GM23338 (cell line): ENCODE measurements around the gene IGFL3. TPM values are rescaled to one million over a fixed set of nuclear protein-coding genes. Genes with fewer than 3 reads are reported as not detected.

Experiments
- ATAC-seq: fragments of 200-7000 bp; cut with Tn5 transposase; 3 replicates; pipeline ENCODE4 v1.9.1; 2020
- DNase-seq: peaks from one replicate; pipeline ENCODE4 v3.0.0-alpha.2; 2015; ENCODE audit warnings: low spot score
- H2AFZ ChIP-seq: fragments of 200-600 bp; sonication (generic); 2 replicates; pipeline ENCODE4 v1.8.0; 2016; ENCODE audit warnings: antibody characterized with exemption, mild to moderate bottlenecking, moderate library complexity
- H3F3A ChIP-seq: fragments of 200-600 bp; sonication (generic); replicated peaks from 2 replicates; pipeline ENCODE4 v1.8.0; 2017; ENCODE audit warnings: antibody characterized with exemption, mixed run types, low read depth
- H3K27ac ChIP-seq: fragments of 200-600 bp; sonication (generic); 2 replicates; pipeline ENCODE4 v1.6.1; 2016; ENCODE audit warnings: low read depth
- H3K27me3 ChIP-seq: fragments of 200-600 bp; sonication (generic); 2 replicates; pipeline ENCODE4 v1.8.0; 2016; ENCODE audit warnings: mild to moderate bottlenecking, mixed run types, moderate library complexity; ENCODE audit not compliant: insufficient read depth
- H3K36me3 ChIP-seq: fragments of 200-600 bp; sonication (generic); 2 replicates; pipeline ENCODE4 v1.8.0; 2016; ENCODE audit warnings: mild to moderate bottlenecking; ENCODE audit not compliant: insufficient read depth
- H3K4me1 ChIP-seq: fragments of 200-600 bp; sonication (generic); 2 replicates; pipeline ENCODE4 v1.8.0; 2016; ENCODE audit warnings: mild to moderate bottlenecking, moderate library complexity; ENCODE audit not compliant: insufficient read depth
- H3K4me2 ChIP-seq: fragments of 200-600 bp; sonication (generic); 2 replicates; pipeline ENCODE4 v1.7.1; 2017; ENCODE audit warnings: mixed run types
- H3K4me3 ChIP-seq: fragments of 200-600 bp; sonication (generic); 2 replicates; pipeline ENCODE4 v1.6.1; 2016; ENCODE audit warnings: mixed run types
- H3K79me2 ChIP-seq: fragments of 200-600 bp; sonication (generic); replicated peaks from 2 replicates; pipeline ENCODE4 v1.8.0; 2017; ENCODE audit warnings: mild to moderate bottlenecking; ENCODE audit not compliant: insufficient read depth
- H3K9me2 ChIP-seq: fragments of 200-600 bp; sonication (generic); 2 replicates; pipeline ENCODE4 v1.8.0; 2017; ENCODE audit not compliant: insufficient read depth
- H4K20me1 ChIP-seq: fragments of 200-600 bp; sonication (generic); replicated peaks from 2 replicates; pipeline ENCODE4 v1.8.0; 2017; ENCODE audit warnings: mild to moderate bottlenecking; ENCODE audit not compliant: insufficient read depth
- H3K27ac Mint-ChIP-seq: 2 replicates; pipeline ENCODE4 v1.8.0; 2020; ENCODE audit warnings: inconsistent platforms, mild to moderate bottlenecking, moderate library complexity, mixed read lengths
- H3K27me3 Mint-ChIP-seq: 3 replicates; pipeline ENCODE4 v1.8.0; 2022; ENCODE audit warnings: low read depth, mild to moderate bottlenecking, moderate library complexity, mixed read lengths, inconsistent platforms; ENCODE audit not compliant: insufficient read depth, poor library complexity
- H3K36me3 Mint-ChIP-seq: 3 replicates; pipeline ENCODE4 v1.8.0; 2021; ENCODE audit warnings: low read depth, mild to moderate bottlenecking, inconsistent platforms, moderate library complexity, mixed read lengths
- H3K4me1 Mint-ChIP-seq: 3 replicates; pipeline ENCODE4 v1.8.0; 2020; ENCODE audit warnings: mild to moderate bottlenecking, inconsistent platforms, mixed read lengths
- H3K4me3 Mint-ChIP-seq: 3 replicates; pipeline ENCODE4 v1.8.0; 2021; ENCODE audit warnings: moderate library complexity, mild to moderate bottlenecking, inconsistent platforms, mixed read lengths
- H3K9me3 Mint-ChIP-seq: 3 replicates; pipeline ENCODE4 v1.8.0; 2020; ENCODE audit warnings: moderate library complexity, mild to moderate bottlenecking, inconsistent platforms, mixed read lengths
- CREB1 ChIP-seq: fragments of 250-450 bp; sonication (Bioruptor Pico); IDR thresholded peaks from 2 replicates; pipeline ENCODE4 v1.5.0; 2020; ENCODE audit warnings: low read depth, mild to moderate bottlenecking, moderate library complexity
- CTCF ChIP-seq, 2 experiments: fragments of 200-600 bp in 1 of 2; sonication (generic) in 1 of 2; conservative IDR thresholded peaks; 2 replicates each; pipeline versions ENCODE4 v1.5.1 to v1.6.1; 2016 to 2017; ENCODE audit warnings: antibody characterized with exemption in 2 of 2, low read depth in 2 of 2, mild to moderate bottlenecking in 2 of 2, moderate library complexity in 1 of 2
- EZH2 ChIP-seq: fragments of 200-600 bp; sonication (generic); IDR thresholded peaks from one replicate; pipeline ENCODE4 v1.8.0; 2017; ENCODE audit warnings: antibody characterized with exemption, mild to moderate bottlenecking, low read depth; ENCODE audit not compliant: unreplicated experiment
- EZH2phosphoT487 ChIP-seq: fragments of 200-600 bp; sonication (generic); IDR thresholded peaks from one replicate; pipeline ENCODE4 v1.8.1; 2018; ENCODE audit warnings: antibody characterized with exemption; ENCODE audit not compliant: unreplicated experiment
- JUNB ChIP-seq: IDR thresholded peaks from one replicate; pipeline ENCODE4 v1.6.1; 2016; ENCODE audit warnings: antibody characterized with exemption; ENCODE audit not compliant: unreplicated experiment
- NANOG ChIP-seq: IDR thresholded peaks from 2 replicates; pipeline ENCODE4 v1.6.1; 2016; ENCODE audit warnings: antibody characterized with exemption, borderline replicate concordance
- POLR2AphosphoS5 ChIP-seq: IDR thresholded peaks from 2 replicates; pipeline ENCODE4 v1.6.1; 2016; ENCODE audit warnings: antibody characterized with exemption, low read depth
- REST ChIP-seq: IDR thresholded peaks from one replicate; pipeline ENCODE4 v1.6.1; 2018; ENCODE audit warnings: antibody characterized with exemption; ENCODE audit not compliant: unreplicated experiment
- STAT1 ChIP-seq: IDR thresholded peaks from one replicate; pipeline ENCODE4 v1.6.1; 2016; ENCODE audit warnings: antibody characterized with exemption; ENCODE audit not compliant: unreplicated experiment
- ZNF114 ChIP-seq: fragments of 250-450 bp; sonication (Bioruptor Pico); IDR thresholded peaks from 2 replicates; pipeline ENCODE4 v1.5.0; 2020; ENCODE audit warnings: mild to moderate bottlenecking, moderate library complexity
- ZNF331 ChIP-seq: fragments of 250-450 bp; sonication (Bioruptor Pico); IDR thresholded peaks from 2 replicates; pipeline ENCODE4 v1.5.0; 2020; ENCODE audit warnings: low read depth, mild to moderate bottlenecking, moderate library complexity
- polyA plus RNA-seq: library from polyadenylated mRNA; unstranded; fragments of >200 nt; fragmentation: Nextera tagmentation; extraction: Ambion mirVana; gene quantifications from 2 replicates; pipeline ENCODE4 v1.2.1, GENCODE V29; 2016
- total RNA-seq: library from RNA; depleted of rRNA; stranded (reverse); fragments of >200 nt; shearing (Covaris generic); gene quantifications from 2 replicates; pipeline ENCODE4 v1.2.3, GENCODE V29; 2014
- TF ChIP-seq, protein P1 (sequence below): IDR thresholded peaks from 2 replicates; pipeline ENCODE4 v1.6.1; 2016; ENCODE audit warnings: antibody characterized with exemption
- TF ChIP-seq, protein P2 (sequence below): fragments of 250-450 bp; sonication (Bioruptor Pico); IDR thresholded peaks from 2 replicates; pipeline ENCODE4 v1.5.0; 2020; ENCODE audit warnings: mild to moderate bottlenecking, moderate library complexity

The IGFL3 gene
- total and polyA plus RNA-seq, 2 experiments from 2014 or later = not detected

GRCh38 chr19:46147791-46148288 lies 23.4 kb upstream of the IGFL3 start, which contains the start of gene IGFL2 (continued):
- no peak for TF ChIP-seq ZNF114 (CRISPR knock-in tag)
- TF ChIP-seq ZNF331 (CRISPR knock-in tag) = no peak
- no peak for TF ChIP-seq JUNB
- no peak for TF ChIP-seq REST
- TF ChIP-seq POLR2AphosphoS5 = no peak
- no peak for TF ChIP-seq CREB1 (CRISPR knock-in tag)
- TF ChIP-seq, protein P1, sequence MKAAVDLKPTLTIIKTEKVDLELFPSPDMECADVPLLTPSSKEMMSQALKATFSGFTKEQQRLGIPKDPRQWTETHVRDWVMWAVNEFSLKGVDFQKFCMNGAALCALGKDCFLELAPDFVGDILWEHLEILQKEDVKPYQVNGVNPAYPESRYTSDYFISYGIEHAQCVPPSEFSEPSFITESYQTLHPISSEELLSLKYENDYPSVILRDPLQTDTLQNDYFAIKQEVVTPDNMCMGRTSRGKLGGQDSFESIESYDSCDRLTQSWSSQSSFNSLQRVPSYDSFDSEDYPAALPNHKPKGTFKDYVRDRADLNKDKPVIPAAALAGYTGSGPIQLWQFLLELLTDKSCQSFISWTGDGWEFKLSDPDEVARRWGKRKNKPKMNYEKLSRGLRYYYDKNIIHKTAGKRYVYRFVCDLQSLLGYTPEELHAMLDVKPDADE = no peak
- no peak for TF ChIP-seq STAT1
- no peak for TF ChIP-seq EZH2
- no peak for TF ChIP-seq CTCF (conservative IDR thresholded peaks at IDR 0.05; ENCODE audit: low read depth in 2 of 2)
- TF ChIP-seq NANOG = no peak

- TF ChIP-seq, protein P2, sequence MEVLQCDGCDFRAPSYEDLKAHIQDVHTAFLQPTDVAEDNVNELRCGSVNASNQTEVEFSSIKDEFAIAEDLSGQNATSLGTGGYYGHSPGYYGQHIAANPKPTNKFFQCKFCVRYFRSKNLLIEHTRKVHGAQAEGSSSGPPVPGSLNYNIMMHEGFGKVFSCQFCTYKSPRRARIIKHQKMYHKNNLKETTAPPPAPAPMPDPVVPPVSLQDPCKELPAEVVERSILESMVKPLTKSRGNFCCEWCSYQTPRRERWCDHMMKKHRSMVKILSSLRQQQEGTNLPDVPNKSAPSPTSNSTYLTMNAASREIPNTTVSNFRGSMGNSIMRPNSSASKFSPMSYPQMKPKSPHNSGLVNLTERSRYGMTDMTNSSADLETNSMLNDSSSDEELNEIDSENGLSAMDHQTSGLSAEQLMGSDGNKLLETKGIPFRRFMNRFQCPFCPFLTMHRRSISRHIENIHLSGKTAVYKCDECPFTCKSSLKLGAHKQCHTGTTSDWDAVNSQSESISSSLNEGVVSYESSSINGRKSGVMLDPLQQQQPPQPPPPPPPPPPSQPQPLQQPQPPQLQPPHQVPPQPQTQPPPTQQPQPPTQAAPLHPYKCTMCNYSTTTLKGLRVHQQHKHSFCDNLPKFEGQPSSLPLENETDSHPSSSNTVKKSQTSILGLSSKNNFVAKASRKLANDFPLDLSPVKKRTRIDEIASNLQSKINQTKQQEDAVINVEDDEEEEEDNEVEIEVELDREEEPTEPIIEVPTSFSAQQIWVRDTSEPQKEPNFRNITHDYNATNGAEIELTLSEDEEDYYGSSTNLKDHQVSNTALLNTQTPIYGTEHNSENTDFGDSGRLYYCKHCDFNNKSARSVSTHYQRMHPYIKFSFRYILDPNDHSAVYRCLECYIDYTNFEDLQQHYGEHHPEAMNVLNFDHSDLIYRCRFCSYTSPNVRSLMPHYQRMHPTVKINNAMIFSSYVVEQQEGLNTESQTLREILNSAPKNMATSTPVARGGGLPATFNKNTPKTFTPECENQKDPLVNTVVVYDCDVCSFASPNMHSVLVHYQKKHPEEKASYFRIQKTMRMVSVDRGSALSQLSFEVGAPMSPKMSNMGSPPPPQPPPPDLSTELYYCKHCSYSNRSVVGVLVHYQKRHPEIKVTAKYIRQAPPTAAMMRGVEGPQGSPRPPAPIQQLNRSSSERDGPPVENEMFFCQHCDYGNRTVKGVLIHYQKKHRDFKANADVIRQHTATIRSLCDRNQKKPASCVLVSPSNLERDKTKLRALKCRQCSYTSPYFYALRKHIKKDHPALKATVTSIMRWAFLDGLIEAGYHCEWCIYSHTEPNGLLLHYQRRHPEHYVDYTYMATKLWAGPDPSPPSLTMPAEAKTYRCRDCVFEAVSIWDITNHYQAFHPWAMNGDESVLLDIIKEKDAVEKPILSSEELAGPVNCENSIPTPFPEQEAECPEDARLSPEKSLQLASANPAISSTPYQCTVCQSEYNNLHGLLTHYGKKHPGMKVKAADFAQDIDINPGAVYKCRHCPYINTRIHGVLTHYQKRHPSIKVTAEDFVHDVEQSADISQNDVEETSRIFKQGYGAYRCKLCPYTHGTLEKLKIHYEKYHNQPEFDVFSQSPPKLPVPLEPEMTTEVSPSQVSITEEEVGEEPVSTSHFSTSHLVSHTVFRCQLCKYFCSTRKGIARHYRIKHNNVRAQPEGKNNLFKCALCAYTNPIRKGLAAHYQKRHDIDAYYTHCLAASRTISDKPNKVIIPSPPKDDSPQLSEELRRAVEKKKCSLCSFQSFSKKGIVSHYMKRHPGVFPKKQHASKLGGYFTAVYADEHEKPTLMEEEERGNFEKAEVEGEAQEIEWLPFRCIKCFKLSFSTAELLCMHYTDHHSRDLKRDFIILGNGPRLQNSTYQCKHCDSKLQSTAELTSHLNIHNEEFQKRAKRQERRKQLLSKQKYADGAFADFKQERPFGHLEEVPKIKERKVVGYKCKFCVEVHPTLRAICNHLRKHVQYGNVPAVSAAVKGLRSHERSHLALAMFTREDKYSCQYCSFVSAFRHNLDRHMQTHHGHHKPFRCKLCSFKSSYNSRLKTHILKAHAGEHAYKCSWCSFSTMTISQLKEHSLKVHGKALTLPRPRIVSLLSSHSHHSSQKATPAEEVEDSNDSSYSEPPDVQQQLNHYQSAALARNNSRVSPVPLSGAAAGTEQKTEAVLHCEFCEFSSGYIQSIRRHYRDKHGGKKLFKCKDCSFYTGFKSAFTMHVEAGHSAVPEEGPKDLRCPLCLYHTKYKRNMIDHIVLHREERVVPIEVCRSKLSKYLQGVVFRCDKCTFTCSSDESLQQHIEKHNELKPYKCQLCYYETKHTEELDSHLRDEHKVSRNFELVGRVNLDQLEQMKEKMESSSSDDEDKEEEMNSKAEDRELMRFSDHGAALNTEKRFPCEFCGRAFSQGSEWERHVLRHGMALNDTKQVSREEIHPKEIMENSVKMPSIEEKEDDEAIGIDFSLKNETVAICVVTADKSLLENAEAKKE (CRISPR knock-in tag) = no peak
- TF ChIP-seq STAT1 (no peak), EZH2phosphoT487 (no peak)
- Histone ChIP-seq H3K36me3 (no peaks in the 10 kb centered on the region), H3F3A (no peaks in the 10 kb centered on the region), H3K4me1 (no peaks in the 10 kb centered on the region), H3K27me3 (no peaks in the 10 kb centered on the region), H4K20me1 (no peaks in the 10 kb centered on the region), H3K4me3 (no peak overlapping the region), H3K4me2 (no peak overlapping the region), H2AFZ (no peak overlapping the region), H3K27ac (no peak overlapping the region), H3K9me2 (no peaks in the 10 kb centered on the region), H3K79me2 (no peaks in the 10 kb centered on the region)
- peaks cover 3% of the 10 kb centered on the region; the same call in 1 of the 3 replicates for H3K4me1 Mint-ChIP-seq
- H3K36me3 Mint-ChIP-seq = no peaks in the 10 kb centered on the region
- H3K27me3 Mint-ChIP-seq = peaks cover 3% of the 10 kb centered on the region
- DNase-seq (no peak), ATAC-seq (no peak)
- no peak overlapping the region for H3K4me3 Mint-ChIP-seq
- H3K27ac Mint-ChIP-seq = no peak overlapping the region
- no peaks in the 10 kb centered on the region; the same call in 2 of the 3 replicates for H3K9me3 Mint-ChIP-seq
Measured at GRCh38 chr19:46147166-46147740, 22.8 kb upstream of the IGFL3 start.
